Adipocyte (in vitro differentiated cells): Measurements from ENCODE around the gene HTT-AS.

ENCODE experiments used
- DNase-seq: peaks from one replicate; pipeline ENCODE4 v3.0.0-alpha.2; 2015; ENCODE audit warnings: low read depth
- H3K27me3 ChIP-seq: replicated peaks from 2 replicates; pipeline ENCODE4 v1.7.0; 2013; ENCODE audit warnings: mild to moderate bottlenecking, low read length, moderate library complexity; ENCODE audit not compliant: control insufficient read depth, insufficient read depth
- H3K36me3 ChIP-seq: 2 replicates; pipeline ENCODE4 v1.7.0; 2013; ENCODE audit warnings: low read length, mild to moderate bottlenecking, moderate library complexity; ENCODE audit not compliant: control insufficient read depth, insufficient read depth, severe bottlenecking
- H3K4me1 ChIP-seq: 2 replicates; pipeline ENCODE4 v1.7.0; 2013; ENCODE audit warnings: mild to moderate bottlenecking, low read length, moderate library complexity; ENCODE audit not compliant: control insufficient read depth, insufficient read depth
- H3K4me3 ChIP-seq: 2 replicates; pipeline ENCODE4 v1.7.0; 2013; ENCODE audit warnings: mild to moderate bottlenecking, low read length, moderate library complexity
- H3K9ac ChIP-seq: 2 replicates; pipeline ENCODE4 v1.7.0; 2013; ENCODE audit warnings: mild to moderate bottlenecking, low read length, moderate library complexity
- H3K9me3 ChIP-seq: 2 replicates; pipeline ENCODE4 v1.7.0; 2013; ENCODE audit warnings: mild to moderate bottlenecking, low read length, moderate library complexity; ENCODE audit not compliant: control insufficient read depth

Gene HTT-AS

GRCh38 chr4:3046162-3046561 is 28.2 kb downstream of the HTT-AS start:
- H3K4me3 ChIP-seq, result no peak overlapping the region
- no peaks in the 10 kb centered on the region for H3K9me3 ChIP-seq
- no peaks in the 10 kb centered on the region for H3K27me3 ChIP-seq
- no peaks in the 10 kb centered on the region for H3K36me3 ChIP-seq
- no peak overlapping the region for H3K9ac ChIP-seq
- H3K4me1 ChIP-seq, result peaks cover 12% of the 10 kb centered on the region
- no peak for DNase-seq

DNA sequence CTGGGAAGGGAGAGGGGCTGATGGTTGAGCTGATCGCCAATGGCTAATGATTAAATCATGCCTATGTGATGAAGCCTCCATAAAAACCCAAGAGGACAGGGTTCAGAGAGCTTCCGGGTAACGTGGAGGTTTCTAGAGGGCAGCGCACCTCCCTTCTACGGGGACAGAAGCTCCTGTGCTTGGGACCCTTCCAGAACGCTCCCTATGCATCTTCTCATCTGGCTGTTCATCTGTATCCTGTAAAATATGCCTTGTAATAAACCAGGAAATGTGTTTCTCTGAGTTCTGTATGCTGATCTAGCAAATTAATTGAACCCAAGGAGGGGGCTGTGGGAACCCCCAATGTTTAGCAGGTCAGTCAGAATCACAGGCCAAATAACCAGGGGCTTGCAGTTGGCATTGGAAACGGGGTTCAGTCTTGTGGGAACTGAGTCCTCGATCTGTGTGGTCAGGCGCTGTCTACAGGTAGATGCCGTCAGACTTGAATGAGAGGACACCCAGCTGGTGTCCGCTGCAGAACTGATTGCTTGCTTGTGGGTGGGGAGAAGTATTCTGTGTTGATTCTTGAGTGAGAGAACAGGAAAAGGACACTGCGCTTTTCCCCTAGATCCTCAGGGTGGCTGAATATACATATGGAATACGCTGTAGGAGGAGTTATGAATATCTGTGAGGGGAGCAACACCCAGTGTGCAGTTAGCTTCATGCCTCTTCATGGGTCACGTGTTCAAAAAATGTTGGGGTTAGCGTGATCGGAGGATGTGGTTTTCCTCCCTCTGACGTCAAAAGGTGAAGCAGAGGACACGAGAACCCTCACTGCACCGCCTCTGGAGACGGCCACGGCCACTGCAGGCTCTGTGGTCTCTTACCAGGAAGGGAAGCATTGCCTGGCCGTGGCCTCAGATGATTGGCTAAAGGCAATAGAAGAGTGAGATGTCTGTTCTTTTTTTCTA is 29.2 kb downstream of the HTT-AS start:
- DNase-seq, result no peak
- Histone ChIP-seq H3K4me3 (no peak overlapping the region), H3K4me1 (peaks cover 14% of the 10 kb centered on the region), H3K9ac (no peak overlapping the region), H3K27me3 (no peaks in the 10 kb centered on the region), H3K36me3 (no peaks in the 10 kb centered on the region), H3K9me3 (no peaks in the 10 kb centered on the region)

DNA sequence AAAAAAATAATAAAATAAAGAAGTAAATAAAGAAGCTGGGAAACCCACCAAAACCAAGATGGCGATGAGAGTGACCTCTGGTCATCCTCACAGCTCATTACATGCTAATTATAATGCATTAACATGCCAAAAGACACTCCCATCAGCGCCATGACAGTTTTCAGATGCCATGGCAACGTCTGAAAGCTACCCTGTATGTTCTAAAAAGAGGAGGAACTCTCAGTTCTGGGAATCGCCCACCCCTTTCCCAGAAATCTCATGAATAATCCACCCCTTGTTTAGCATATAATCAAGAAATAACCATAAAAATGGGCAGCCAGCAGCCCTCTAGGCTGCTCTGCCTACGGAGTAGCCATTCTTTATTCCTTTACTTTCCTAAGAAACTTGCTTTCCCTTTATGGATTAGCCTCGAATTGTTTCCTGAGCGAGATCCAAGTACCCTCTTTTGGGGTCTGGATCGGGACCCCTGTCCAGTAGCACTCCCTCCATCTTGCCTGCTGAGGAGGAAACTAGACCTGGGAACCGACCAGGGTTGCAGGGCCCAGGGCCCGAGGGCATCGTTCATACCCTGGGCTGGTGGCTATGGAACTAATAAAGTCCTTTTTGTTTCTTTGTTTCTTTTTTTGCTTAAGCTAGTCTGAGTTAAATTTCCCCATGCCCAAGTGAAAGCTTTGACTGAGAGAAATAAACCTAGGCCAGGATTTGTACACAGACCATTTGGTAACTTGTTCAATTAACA is 30.9 kb downstream of the HTT-AS start:
- Histone ChIP-seq H3K9ac (no peak overlapping the region), H3K9me3 (no peaks in the 10 kb centered on the region), H3K27me3 (no peaks in the 10 kb centered on the region), H3K4me1 (peaks cover 14% of the 10 kb centered on the region), H3K36me3 (no peaks in the 10 kb centered on the region), H3K4me3 (no peak overlapping the region)
- no peak for DNase-seq

DNA sequence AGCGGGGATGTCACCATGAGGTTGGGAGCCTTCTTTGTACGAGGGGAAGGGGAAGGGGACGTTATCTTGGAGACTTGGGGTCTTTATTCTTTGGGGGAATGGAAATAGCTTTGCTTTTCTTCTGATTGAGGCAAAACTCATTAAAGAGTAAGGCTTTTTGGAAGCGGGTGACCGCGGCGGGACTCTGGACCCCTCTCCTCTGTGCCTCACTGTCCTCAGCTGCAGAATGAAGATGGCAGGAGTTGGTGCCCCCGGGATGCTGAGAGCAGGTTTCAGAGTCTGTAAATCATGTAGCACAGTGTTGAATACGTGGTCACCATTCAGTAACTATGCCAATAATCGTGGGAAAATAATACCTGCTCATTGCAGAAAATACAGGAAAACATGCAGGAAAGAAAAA is 32.1 kb downstream of the HTT-AS start:
- DNase-seq, result no peak
- H3K9me3 ChIP-seq, result no peaks in the 10 kb centered on the region
- H3K9ac ChIP-seq, result peak overlapping the region; percentile 81
- peaks cover 20% of the 10 kb centered on the region for H3K4me1 ChIP-seq
- no peaks in the 10 kb centered on the region for H3K36me3 ChIP-seq
- H3K27me3 ChIP-seq, result no peaks in the 10 kb centered on the region
- peak overlapping the region; percentile 79 for H3K4me3 ChIP-seq

DNA sequence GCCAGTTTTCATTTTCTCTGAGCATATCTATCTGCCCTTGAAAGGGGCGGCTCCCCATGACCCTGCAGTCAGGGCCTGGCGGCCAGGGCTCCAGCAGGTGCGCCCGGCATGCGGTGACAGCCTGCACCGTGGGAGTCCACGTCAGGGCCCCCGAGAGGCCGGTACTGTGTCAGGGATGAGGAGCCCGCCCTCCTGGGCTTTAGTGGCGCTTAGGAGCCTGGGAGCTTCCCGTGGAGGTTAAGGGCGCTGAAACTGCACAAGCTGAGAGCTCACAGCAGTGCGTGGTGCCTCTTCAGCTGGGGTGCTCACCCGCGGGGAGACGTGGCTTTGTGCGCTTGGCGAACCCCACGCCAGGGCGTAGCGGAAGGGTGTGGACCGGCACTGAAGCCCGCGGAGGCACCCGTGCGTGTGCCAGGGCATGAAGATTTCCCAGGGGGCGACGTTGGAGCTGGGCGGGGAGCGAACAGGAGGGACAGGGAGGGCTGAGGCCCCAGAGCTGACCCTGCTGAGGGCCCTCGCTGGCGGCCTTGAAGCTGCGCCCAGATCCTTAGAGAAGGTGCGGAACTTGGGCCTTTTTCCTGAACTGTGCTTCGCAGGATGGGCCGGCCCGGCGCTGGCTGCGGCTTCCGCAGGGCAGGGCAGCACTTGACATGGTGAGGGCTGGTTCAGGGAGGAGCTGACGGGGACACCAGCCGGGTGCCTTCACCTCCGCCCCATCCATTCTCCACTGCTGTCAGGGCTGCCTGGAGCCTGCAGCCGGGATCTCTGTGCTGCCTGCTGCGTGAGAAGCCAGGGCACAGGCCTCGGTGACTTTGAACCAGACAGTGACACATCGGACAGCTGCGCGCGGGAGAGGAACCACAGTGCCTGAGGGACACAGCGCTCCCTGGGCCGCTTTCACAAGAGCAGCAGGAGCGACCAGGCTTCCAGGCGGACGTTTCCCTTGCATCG is 32.9 kb downstream of the HTT-AS start:
- peak; percentile 63 for DNase-seq
- Histone ChIP-seq H3K36me3 (no peaks in the 10 kb centered on the region), H3K9me3 (no peaks in the 10 kb centered on the region), H3K9ac (peak overlapping the region; percentile 81), H3K27me3 (no peaks in the 10 kb centered on the region), H3K4me3 (peak overlapping the region; percentile 79), H3K4me1 (peaks cover 20% of the 10 kb centered on the region)

- no peak for DNase-seq
- H3K9ac ChIP-seq, result peak overlapping the region; percentile 81
- no peaks in the 10 kb centered on the region for H3K9me3 ChIP-seq
- peaks cover 20% of the 10 kb centered on the region for H3K4me1 ChIP-seq
- H3K36me3 ChIP-seq, result no peaks in the 10 kb centered on the region
- peak overlapping the region; percentile 79 for H3K4me3 ChIP-seq
- H3K27me3 ChIP-seq, result no peaks in the 10 kb centered on the region
Observed at GRCh38 chr4:3040452-3041191, 33.7 kb downstream of the HTT-AS start.

DNA sequence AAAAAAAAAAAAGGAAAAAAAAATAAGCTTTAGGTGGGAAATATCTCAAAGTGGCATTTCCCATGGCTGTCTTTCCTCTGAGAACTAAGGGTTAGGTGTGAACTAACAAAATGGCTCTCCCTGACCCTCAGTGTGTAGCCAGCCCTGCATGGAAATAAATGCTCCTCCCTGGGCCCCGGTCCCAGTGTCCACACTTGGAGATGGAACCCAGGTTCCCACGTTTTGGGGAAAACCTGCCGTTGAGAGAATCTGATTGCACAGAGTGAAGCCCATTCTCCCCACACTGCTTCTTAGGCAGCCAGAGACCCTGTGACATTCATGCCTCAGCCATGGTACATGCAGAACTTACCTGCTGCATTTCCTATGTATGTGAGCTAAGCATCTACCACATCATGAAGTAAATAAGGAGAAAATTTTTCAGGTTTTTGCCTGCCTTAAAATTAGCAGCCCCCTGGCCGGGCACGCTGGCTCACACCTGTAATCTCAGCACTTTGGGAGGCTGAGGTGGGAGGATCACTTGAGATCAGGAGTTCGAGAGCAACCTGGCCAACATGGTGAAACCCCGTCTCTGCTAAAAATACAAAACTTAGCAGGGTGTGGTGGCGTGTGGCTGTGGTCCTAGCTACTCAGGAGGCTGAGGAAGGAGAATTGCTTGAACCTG is 34.5 kb downstream of the HTT-AS start:
- Histone ChIP-seq H3K36me3 (no peaks in the 10 kb centered on the region), H3K4me3 (no peak overlapping the region), H3K9ac (no peak overlapping the region), H3K4me1 (peaks cover 20% of the 10 kb centered on the region), H3K9me3 (no peaks in the 10 kb centered on the region), H3K27me3 (no peaks in the 10 kb centered on the region)
- DNase-seq, result no peak

- Histone ChIP-seq H3K27me3 (no peaks in the 10 kb centered on the region), H3K4me1 (peaks cover 20% of the 10 kb centered on the region), H3K4me3 (no peak overlapping the region), H3K36me3 (no peaks in the 10 kb centered on the region), H3K9me3 (no peaks in the 10 kb centered on the region), H3K9ac (peak overlapping the region; percentile 39)
- DNase-seq, result no peak
Observed at GRCh38 chr4:3037957-3038461, 36.3 kb downstream of the HTT-AS start.

DNA sequence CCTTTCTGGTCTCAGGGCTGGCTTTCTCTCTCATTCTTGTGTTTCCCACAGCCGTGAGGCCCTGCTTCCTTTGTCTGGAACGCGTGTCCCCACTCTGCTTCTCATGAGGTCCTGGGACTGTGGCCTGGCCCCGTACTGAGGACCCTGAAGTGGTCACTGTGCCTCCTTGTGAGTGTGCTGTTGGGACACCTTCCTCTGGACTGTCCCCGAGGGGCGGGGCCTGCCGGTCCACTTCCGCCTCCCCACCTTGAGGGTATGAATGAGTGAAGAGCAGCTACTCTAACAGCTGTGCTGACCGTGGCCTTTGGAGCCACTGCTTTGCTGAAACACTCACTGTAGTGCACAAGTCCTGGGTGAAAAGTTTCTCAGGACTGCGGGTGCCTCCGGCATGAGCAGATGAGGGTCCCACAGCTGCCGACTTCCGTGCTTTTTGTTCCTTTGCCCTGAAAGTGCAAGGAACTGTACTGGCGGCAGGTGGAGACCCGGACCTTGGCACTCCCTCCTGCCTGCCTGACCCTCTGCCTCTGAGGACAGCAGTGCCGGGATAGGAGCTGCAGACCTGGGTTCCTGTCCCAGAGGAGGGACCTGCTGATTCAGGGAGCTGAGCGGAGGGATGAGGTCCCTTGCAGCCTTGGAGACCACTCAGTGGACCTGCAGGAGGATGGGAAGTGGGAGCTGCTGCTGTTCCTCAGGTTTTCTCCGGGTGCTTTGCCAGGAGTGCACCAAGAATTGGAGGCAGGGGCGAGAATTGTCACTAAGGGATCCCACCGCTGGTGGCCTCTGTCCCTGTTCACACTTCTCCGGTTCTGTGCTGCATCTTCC is 38.0 kb downstream of the HTT-AS start:
- Histone ChIP-seq H3K4me3 (no peak overlapping the region), H3K9ac (no peak overlapping the region), H3K36me3 (no peaks in the 10 kb centered on the region), H3K4me1 (peaks cover 10% of the 10 kb centered on the region), H3K27me3 (no peaks in the 10 kb centered on the region), H3K9me3 (no peaks in the 10 kb centered on the region)
- no peak for DNase-seq
